HepG2 (cell line): Measurements from ENCODE around the gene TAF3. TPM values are rescaled to one million over a fixed set of nuclear protein-coding genes. Genes with fewer than 3 reads are reported as not detected.

Experiments
- ATAC-seq: fragments of 200-7000 bp; cut with Tn5 transposase; 3 replicates; pipeline ENCODE4 v1.9.1; 2020; ENCODE audit warnings: mild to moderate bottlenecking, moderate library complexity
- BruUV-seq: library from RNA; stranded (reverse); fragments of 400-500 nt; replicated peaks from 2 replicates; lab custom pipeline; 2021; lab: Mats Ljungman, UMichigan
- CTCF ChIA-PET: fragments of 300-600 bp; formaldehyde crosslinking; extraction: SDS; loops from one replicate; lab custom pipeline; 2021; ENCODE audit warnings: low total read pairs, inconsistent platforms, low intra/inter-chr PET ratio; lab: Yijun Ruan, JAX
- POLR2A ChIA-PET: fragments of 350-600 bp; sonication (Branson Sonifier 250); formaldehyde crosslinking; loops from one replicate; lab custom pipeline; 2020; ENCODE audit warnings: antibody characterized with exemption, inconsistent platforms; lab: Yijun Ruan, JAX
- DNase-seq: peaks from one replicate; pipeline ENCODE4 v3.0.0-alpha.2; 2015; ENCODE audit warnings: low spot score
- FAIRE-seq: peaks from 3 replicates; lab custom pipeline; 2011; peaks lifted over from hg19 to GRCh38; lab: Jason Lieb, UNC
- H2AFZ ChIP-seq: one replicate; pipeline ENCODE4 v1.6.1; 2011; ENCODE audit warnings: low read length, inconsistent platforms
- H3K27ac ChIP-seq: fragments of 300-600 bp; 3 replicates; pipeline ENCODE4 v1.8.0; 2011; ENCODE audit warnings: mixed run types, mild to moderate bottlenecking, mixed read lengths, low read length, inconsistent platforms; ENCODE audit not compliant: insufficient read depth; ENCODE audit errors: extremely low read length
- H3K27me3 ChIP-seq, 2 experiments: fragments of 200-600 bp in 1 of 2; 2 replicates in 1 of 2; 3 replicates in 1 of 2; pipeline versions ENCODE4 v1.6.0 to v1.8.0; 2011; ENCODE audit warnings: low read length in 2 of 2, mild to moderate bottlenecking in 2 of 2, moderate library complexity in 2 of 2, inconsistent platforms in 1 of 2; ENCODE audit not compliant: insufficient read depth in 2 of 2, control insufficient read depth in 1 of 2
- H3K36me3 ChIP-seq, 2 experiments: fragments of 200-600 bp in 1 of 2; replicated peaks in 1 of 2; 2 replicates in 1 of 2; 3 replicates in 1 of 2; pipeline versions ENCODE4 v1.5.1 to v1.8.0; 2011; ENCODE audit warnings: low read length in 2 of 2, inconsistent platforms in 1 of 2; ENCODE audit not compliant: insufficient read depth in 2 of 2, control insufficient read depth in 1 of 2
- H3K4me1 ChIP-seq: 2 replicates; pipeline ENCODE4 v1.5.1; 2012; ENCODE audit warnings: low read length, inconsistent platforms; ENCODE audit not compliant: insufficient read depth
- H3K4me2 ChIP-seq: 2 replicates; pipeline ENCODE4 v1.6.0; 2011; ENCODE audit warnings: low read depth, low read length, inconsistent platforms
- H3K4me3 ChIP-seq, 3 experiments: fragments of 200-600 bp in 1 of 3; sonication (generic), shearing (Covaris generic) in 1 of 3; replicated peaks in 1 of 3; 2 replicates each; pipeline ENCODE4 v1.5.1; 2011 to 2016; ENCODE audit warnings: low read length in 3 of 3, inconsistent platforms in 2 of 3, low read depth in 2 of 3, mild to moderate bottlenecking in 2 of 3, control low read depth in 1 of 3, mixed read lengths in 1 of 3; ENCODE audit not compliant: insufficient read depth in 1 of 3
- H3K79me2 ChIP-seq: one replicate; pipeline ENCODE4 v1.6.1; 2011; ENCODE audit warnings: low read length, inconsistent platforms; ENCODE audit not compliant: insufficient read depth
- H3K9ac ChIP-seq: 2 replicates; pipeline ENCODE4 v1.6.0; 2011; ENCODE audit warnings: mild to moderate bottlenecking, low read depth, low read length, inconsistent platforms; ENCODE audit not compliant: insufficient read depth
- H3K9me3 ChIP-seq: 2 replicates; pipeline ENCODE4 v1.5.1; 2012; ENCODE audit warnings: mild to moderate bottlenecking, low read length
- H4K20me1 ChIP-seq: 2 replicates; pipeline ENCODE4 v1.6.0; 2011; ENCODE audit warnings: inconsistent platforms, mild to moderate bottlenecking, low read length, moderate library complexity; ENCODE audit not compliant: insufficient read depth
- CBX2 ChIP-seq, 2 experiments: fragments of 200-600 bp in 1 of 2; sonication (generic); formaldehyde crosslinking in 1 of 2; IDR thresholded peaks; 2 replicates each; pipeline versions ENCODE4 v1.7.0 to v1.8.1; 2018 to 2022; ENCODE audit warnings: low read depth in 2 of 2, low read length in 1 of 2, mild to moderate bottlenecking in 1 of 2, missing genetic modification reagents in 1 of 2
- GATA4 ChIP-seq: sonication (generic); IDR thresholded peaks from 2 replicates; pipeline ENCODE4 v1.6.1; 2016; ENCODE audit warnings: antibody characterized with exemption, low read depth, borderline replicate concordance
- HOXA7 ChIP-seq: sonication (generic); formaldehyde crosslinking; IDR thresholded peaks from 2 replicates; pipeline ENCODE4 v1.8.1; 2022; ENCODE audit warnings: mild to moderate bottlenecking, missing genetic modification reagents, moderate library complexity
- MTA3 ChIP-seq: sonication (generic); formaldehyde crosslinking; IDR thresholded peaks from 2 replicates; pipeline ENCODE4 v1.4.0; 2020; ENCODE audit warnings: missing genetic modification reagents
- SIX1 ChIP-seq: sonication (generic); formaldehyde crosslinking; IDR thresholded peaks from 2 replicates; pipeline ENCODE4 v1.4.0; 2020; ENCODE audit warnings: missing genetic modification reagents, borderline replicate concordance
- ZNF598 ChIP-seq: sonication (generic); formaldehyde crosslinking; IDR thresholded peaks from 2 replicates; pipeline ENCODE4 v1.5.1; 2020; ENCODE audit warnings: mild to moderate bottlenecking, missing genetic modification reagents, borderline replicate concordance
- ZNF710 ChIP-seq: sonication (generic); formaldehyde crosslinking; IDR thresholded peaks from 2 replicates; pipeline ENCODE4 v1.5.0; 2020; ENCODE audit warnings: mild to moderate bottlenecking, missing genetic modification reagents, borderline replicate concordance
- ZNF784 ChIP-seq: sonication (generic); formaldehyde crosslinking; IDR thresholded peaks from 2 replicates; pipeline ENCODE4 v1.5.1; 2020; ENCODE audit warnings: missing genetic modification reagents, mild to moderate bottlenecking, borderline replicate concordance
- WGBS: methylation state at CpG from one replicate; pipeline ENCODE4 v1.1.6; 2017; ENCODE audit warnings: low lambda C conversion rate; 5-methylcytosine and 5-hydroxymethylcytosine counted together
- in situ Hi-C: cut with HindIII; loops from 2 replicates; pipeline ENCODE4 v1.10.0; 2017; ENCODE audit warnings: low pct_unique_long_range_greater_than_20kb; ENCODE audit not compliant: extremely low pct_ligation_motif_present
- intact Hi-C: fragments of 100-400 bp; cut with micrococcal nuclease; formaldehyde crosslinking; loops from one replicate; pipeline ENCODE4 v1.10.0; 2022; ENCODE audit not compliant: unreplicated experiment
- polyA plus RNA-seq, 8 experiments: library from polyadenylated mRNA; depleted of rRNA in 3 of 8; stranded (reverse) in 7 of 8; unstranded in 1 of 8; fragments of >200 nt; fragmentation: Illumina TruSeq in 4 of 8; extraction: Trizol in 4 of 8; gene quantifications; 2 replicates each; pipeline versions ENCODE4 v1.2.1 to v1.2.3, GENCODE V29; 2011 to 2016; ENCODE audit warnings: low read depth in 4 of 8, missing spikeins in 1 of 8, mixed read lengths in 1 of 8; ENCODE audit not compliant: insufficient read depth in 1 of 8
- total RNA-seq, 5 experiments: library from RNA; depleted of rRNA; stranded (reverse); fragments of >200 nt; fragmentation: Illumina TruSeq; extraction: Trizol; gene quantifications; 2 replicates each; pipeline ENCODE4 v1.2.3, GENCODE V29; 2016; ENCODE audit warnings: low read depth in 1 of 5

TAF3 gene
- total and polyA plus RNA-seq, 2 of the 13 experiments (the other 11 are each of a cell fraction or from before 2014, with no cell fraction given): 1.7 to 2.9 TPM

GRCh38 chr10:8052341-8052955 lies 234.1 kb downstream of the TAF3 start:
- ATAC-seq (no peak), DNase-seq (no peak)
- Histone ChIP-seq H3K9me3 (no peaks in the 10 kb centered on the region), H3K36me3 (no peaks in the 10 kb centered on the region), H4K20me1 (peaks cover 26% of the 10 kb centered on the region; the same call in 1 of the 2 replicates), H2AFZ (no peak overlapping the region), H3K4me3 (no peak overlapping the region)
- in situ Hi-C loops: no loop called here
- no TSS peak for BruUV-seq
- ChIA-PET CTCF (no interaction called here), POLR2A (no interaction called here)
- no peak for TF ChIP-seq ZNF710 (CRISPR knock-in tag)
- no peak for TF ChIP-seq SIX1 (CRISPR knock-in tag)
- TF ChIP-seq GATA4: no peak
- TF ChIP-seq ZNF598 (CRISPR knock-in tag): no peak
- TF ChIP-seq MTA3 (CRISPR knock-in tag): no peak
- 0 out of 2 replicates have a peak, but pooled peaks have one; percentile 20 for TF ChIP-seq CBX2 (IDR thresholded peaks at IDR 0.05; ENCODE audit: low read depth, low read length)
- TF ChIP-seq CBX2 (CRISPR knock-in tag; IDR thresholded peaks at IDR 0.05; ENCODE audit: low read depth): no peak
- no peak for TF ChIP-seq ZNF784 (CRISPR knock-in tag)
- no peak for TF ChIP-seq HOXA7 (CRISPR knock-in tag)
- TF ChIP-seq, all 625 proteins: peak for 1
- Histone ChIP-seq H3K27me3 (peaks cover 14 to 79% of the 10 kb centered on the region in 2 experiments), H3K4me1 (peaks cover 15% of the 10 kb centered on the region; the same call in 1 of the 2 replicates), H3K9ac (no peak overlapping the region), H3K4me2 (no peak overlapping the region), H3K27ac (no peak overlapping the region), H3K79me2 (no peaks in the 10 kb centered on the region)
- intact Hi-C loops: no loop called here
- 64% methylated on average over 32 of the region's 32 CpGs for WGBS
- no peak for FAIRE-seq
